Measurements from ENCODE around the gene IFITM10. TPM values are rescaled to one million over a fixed set of nuclear protein-coding genes. Genes with fewer than 3 reads are reported as not detected.

Gene IFITM10
- total and polyA plus RNA-seq, 2 donors from 2014 or later: 2.3 to 6.4 TPM

- H3K27me3 ChIP-seq (ENCODE audit: control insufficient read depth, insufficient read depth, low read length): no peaks in the 10 kb centered on the region
- FAIRE-seq: no peak
- intact Hi-C loops (cut with DNase I): no loop called here
- DNase-seq: no peak
- no peak overlapping the region for H3K9ac ChIP-seq (ENCODE audit: low read length in 3 of 3)
- no peaks in the 10 kb centered on the region for H3K9me3 ChIP-seq (ENCODE audit: control insufficient read depth in 2 of 3, insufficient read depth in 1 of 3, low read length in 3 of 3)
- no peak overlapping the region for H3K4me3 ChIP-seq (ENCODE audit: low read length in 3 of 3)
- H3K27ac ChIP-seq (ENCODE audit: low read depth in 2 of 2, low read length in 2 of 2): no peak overlapping the region
- H3K4me1 ChIP-seq (ENCODE audit: control insufficient read depth in 2 of 3, insufficient read depth in 2 of 3, low read depth in 1 of 3, low read length in 3 of 3): no peaks in the 10 kb centered on the region
- no peak for TF ChIP-seq CTCF (IDR thresholded peaks at IDR 0.05; ENCODE audit: borderline replicate concordance, extremely low read depth, insufficient read depth)
- H3K36me3 ChIP-seq (ENCODE audit: control insufficient read depth in 2 of 3, insufficient read depth in 3 of 3, low read length in 3 of 3): no peaks in the 10 kb centered on the region
These were observed 20.7 kb downstream of the IFITM10 start for GRCh38 chr11:1729692-1730011.

- Histone ChIP-seq H3K4me1 (ENCODE audit: control insufficient read depth in 2 of 3, insufficient read depth in 2 of 3, low read depth in 1 of 3, low read length in 3 of 3) (no peaks in the 10 kb centered on the region), H3K9ac (ENCODE audit: low read length in 3 of 3) (no peak overlapping the region), H3K9me3 (ENCODE audit: control insufficient read depth in 2 of 3, insufficient read depth in 1 of 3, low read length in 3 of 3) (no peaks in the 10 kb centered on the region), H3K27ac (ENCODE audit: low read depth in 2 of 2, low read length in 2 of 2) (no peak overlapping the region), H3K36me3 (ENCODE audit: control insufficient read depth in 2 of 3, insufficient read depth in 3 of 3, low read length in 3 of 3) (no peaks in the 10 kb centered on the region), H3K4me3 (ENCODE audit: low read length in 3 of 3) (no peak overlapping the region), H3K27me3 (ENCODE audit: control insufficient read depth, insufficient read depth, low read length) (no peaks in the 10 kb centered on the region)
- intact Hi-C loops (cut with DNase I): no loop called here
- DNase-seq: no peak
- TF ChIP-seq CTCF (IDR thresholded peaks at IDR 0.05; ENCODE audit: borderline replicate concordance, extremely low read depth, insufficient read depth): no peak
- no peak for FAIRE-seq
These were observed 21.3 kb downstream of the IFITM10 start for GRCh38 chr11:1728931-1729691.

- H3K9ac ChIP-seq (ENCODE audit: low read length in 3 of 3): no peak overlapping the region
- H3K9me3 ChIP-seq (ENCODE audit: control insufficient read depth in 2 of 3, insufficient read depth in 1 of 3, low read length in 3 of 3): no peaks in the 10 kb centered on the region
- DNase-seq: no peak
- H3K4me1 ChIP-seq (ENCODE audit: control insufficient read depth in 2 of 3, insufficient read depth in 2 of 3, low read depth in 1 of 3, low read length in 3 of 3): no peaks in the 10 kb centered on the region
- no peaks in the 10 kb centered on the region for H3K27me3 ChIP-seq (ENCODE audit: control insufficient read depth, insufficient read depth, low read length)
- no peak overlapping the region for H3K27ac ChIP-seq (ENCODE audit: low read depth in 2 of 2, low read length in 2 of 2)
- intact Hi-C loops (cut with DNase I): no loop called here
- FAIRE-seq: no peak
- no peak overlapping the region for H3K4me3 ChIP-seq (ENCODE audit: low read length in 3 of 3)
- no peak for TF ChIP-seq CTCF (IDR thresholded peaks at IDR 0.05; ENCODE audit: borderline replicate concordance, extremely low read depth, insufficient read depth)
- H3K36me3 ChIP-seq (ENCODE audit: control insufficient read depth in 2 of 3, insufficient read depth in 3 of 3, low read length in 3 of 3): no peaks in the 10 kb centered on the region
These were observed 22.1 kb downstream of the IFITM10 start for GRCh38 chr11:1728301-1728700.

GRCh38 chr11:1727861-1728260 is 22.5 kb downstream of the IFITM10 start:
- Histone ChIP-seq H3K27me3 (ENCODE audit: control insufficient read depth, insufficient read depth, low read length) (no peaks in the 10 kb centered on the region), H3K9ac (ENCODE audit: low read length in 3 of 3) (no peak overlapping the region), H3K4me1 (ENCODE audit: control insufficient read depth in 2 of 3, insufficient read depth in 2 of 3, low read depth in 1 of 3, low read length in 3 of 3) (no peaks in the 10 kb centered on the region), H3K9me3 (ENCODE audit: control insufficient read depth in 2 of 3, insufficient read depth in 1 of 3, low read length in 3 of 3) (no peaks in the 10 kb centered on the region), H3K27ac (ENCODE audit: low read depth in 2 of 2, low read length in 2 of 2) (no peak overlapping the region), H3K4me3 (ENCODE audit: low read length in 3 of 3) (no peak overlapping the region), H3K36me3 (ENCODE audit: control insufficient read depth in 2 of 3, insufficient read depth in 3 of 3, low read length in 3 of 3) (no peaks in the 10 kb centered on the region)
- no peak for TF ChIP-seq CTCF (IDR thresholded peaks at IDR 0.05; ENCODE audit: borderline replicate concordance, extremely low read depth, insufficient read depth)
- intact Hi-C loops (cut with DNase I): no loop called here
- FAIRE-seq (no peak), DNase-seq (no peak)

Measured in kidney (tissue), 14 donors.